ENCODE data around the gene TBC1D10B. TPM values are rescaled to one million over a fixed set of nuclear protein-coding genes. Genes with fewer than 3 reads are reported as not detected.
"Not testable (repeated sequence)": the region's sequence is repeated elsewhere in the genome, so short reads cannot be mapped to it uniquely, and the experiment has no call there.

Gene TBC1D10B
- total and polyA plus RNA-seq, 9 of the 15 experiments (the other 6 are each of a cell fraction or from before 2014, with no cell fraction given) = 2.2 to 55.4 (median 17.5) TPM

GRCh38 chr16:30334473-30334989, 35.8 kb downstream of the TBC1D10B start:
- H3K9ac ChIP-seq (ENCODE audit: insufficient read depth in 1 of 2, low read depth in 2 of 2, low read length in 2 of 2) = peak overlapping the region; percentile 76 to 82
- POLR2A ChIA-PET = interaction anchor here (0.7 to 1.1 kb wide), 2 partner anchors 12 to 33 kb away, joined by 3 read pairs; no protein-coding TSS in a partner anchor
- peaks cover 36% of the 10 kb centered on the region for H3K79me2 ChIP-seq (ENCODE audit: control insufficient read depth, insufficient read depth, low read length)
- FAIRE-seq; CTCF ChIA-PET (ENCODE audit: low intra/inter-chr PET ratio); H3K9me1 ChIP-seq (ENCODE audit: control insufficient read depth, insufficient read depth, low read length); H3K9me3 ChIP-seq (replicated peaks; ENCODE audit: control insufficient read depth, insufficient read depth, low read depth, low read length); H3K4me1 ChIP-seq (replicated peaks in 1 of 2; ENCODE audit: control insufficient read depth in 2 of 2, insufficient read depth in 2 of 2, low read length in 2 of 2); H3K36me3 ChIP-seq (ENCODE audit: control insufficient read depth, insufficient read depth, low read length); in situ Hi-C loops (cut with MboI); intact Hi-C loops (cut with micrococcal nuclease); H3K27me3 ChIP-seq (ENCODE audit: control insufficient read depth in 2 of 2, insufficient read depth in 2 of 2, low read length in 2 of 2); H2AFZ ChIP-seq (ENCODE audit: low read depth, low read length); H4K20me1 ChIP-seq (replicated peaks; ENCODE audit: control insufficient read depth, insufficient read depth, low read length); BruUV-seq (replicated peaks); TF ChIP-seq NR2C2 (CRISPR knock-in tag; IDR thresholded peaks at IDR 0.05): not testable (repeated sequence)
- DNase-seq (ENCODE audit: extremely low read depth in 1 of 4, low spot score in 3 of 4) (peak; percentile 67 to 91 (median 73)), ATAC-seq (peak; percentile 98)
- H3K4me3 ChIP-seq = peak overlapping the region; percentile 63
- TF ChIP-seq HDAC1 (IDR thresholded peaks at IDR 0.05) (peak in 1 of 2 experiments; percentile 79; a peak in 2 of 4 replicates), SIN3A (IDR thresholded peaks at IDR 0.05; ENCODE audit: borderline replicate concordance in 2 of 2, control insufficient read depth in 1 of 2, low read depth in 2 of 2, low read length in 2 of 2) (0 out of 4 replicates have a peak, but pooled peaks of 1 of the 2 experiments have one; percentile 28), NR2C2 (tag; IDR thresholded peaks at IDR 0.05) (peak; percentile 27; the same call in 1 of the 2 replicates), EP400 (IDR thresholded peaks at IDR 0.05) (0 out of 2 replicates have a peak, but pooled peaks have one; percentile 34), POLR2AphosphoS5 (IDR thresholded peaks at IDR 0.05; ENCODE audit: control insufficient read depth, insufficient read depth, low read depth, low read length) (peak; percentile 52), NKRF (IDR thresholded peaks at IDR 0.05; ENCODE audit: borderline replicate concordance) (peak; percentile 77), MNT (conservative IDR thresholded peaks at IDR 0.05) (peak; percentile 73 to 77), UBTF (IDR thresholded peaks at IDR 0.05; ENCODE audit: borderline replicate concordance in 1 of 2, low read depth in 2 of 2, low read length in 2 of 2) (0 out of 4 replicates have a peak, but pooled peaks of 1 of the 2 experiments have one; percentile 35), PRDM10 (IDR thresholded peaks at IDR 0.05; ENCODE audit: partially characterized antibody) (peak; percentile 53)
- peak overlapping the region; percentile 77 for H3K4me2 ChIP-seq (ENCODE audit: insufficient read depth, low read length)
- H3K27ac ChIP-seq (ENCODE audit: extremely low read depth, low read depth, low read length) = peak overlapping the region; percentile 65; the same call in 2 of the 3 replicates
- 0% methylated on average over 9 of the region's 33 CpGs for WGBS (ENCODE audit: insufficient coverage, low coverage, missing lambda C conversion rate)

All from K562 (cell line).